GM23248 (cell line): Measurements from ENCODE around the gene ARHGAP25. TPM values are rescaled to one million over a fixed set of nuclear protein-coding genes. Genes with fewer than 3 reads are reported as not detected.

ENCODE experiments used
- DNase-seq: peaks from one replicate; pipeline ENCODE4 v3.0.0-alpha.2; 2015
- H2AFZ ChIP-seq: fragments of 200-600 bp; sonication (generic); 2 replicates; pipeline ENCODE4 v1.6.1; 2016; ENCODE audit warnings: antibody characterized with exemption
- H3F3A ChIP-seq: fragments of 200-600 bp; sonication (generic); 2 replicates; pipeline ENCODE4 v1.6.1; 2016; ENCODE audit warnings: mild to moderate bottlenecking, antibody characterized with exemption, mixed run types; ENCODE audit not compliant: insufficient read depth
- H3K27ac ChIP-seq: fragments of 200-600 bp; sonication (generic); 2 replicates; pipeline ENCODE4 v1.5.1; 2016; ENCODE audit warnings: mild to moderate bottlenecking
- H3K27me3 ChIP-seq: fragments of 200-600 bp; sonication (generic); replicated peaks from 2 replicates; pipeline ENCODE4 v1.6.1; 2016; ENCODE audit warnings: mild to moderate bottlenecking; ENCODE audit not compliant: insufficient read depth
- H3K36me3 ChIP-seq: fragments of 200-600 bp; sonication (generic); 2 replicates; pipeline ENCODE4 v1.6.1; 2016; ENCODE audit warnings: low read depth, mild to moderate bottlenecking
- H3K4me1 ChIP-seq: fragments of 200-600 bp; sonication (generic); 2 replicates; pipeline ENCODE4 v1.6.1; 2016; ENCODE audit warnings: mild to moderate bottlenecking; ENCODE audit not compliant: insufficient read depth
- H3K4me2 ChIP-seq: fragments of 200-600 bp; sonication (generic); one replicate; pipeline ENCODE4 v1.6.1; 2016; ENCODE audit warnings: mild to moderate bottlenecking; ENCODE audit not compliant: unreplicated experiment
- H3K4me3 ChIP-seq: fragments of 200-600 bp; sonication (generic); 2 replicates; pipeline ENCODE4 v1.5.1; 2016; ENCODE audit warnings: mild to moderate bottlenecking
- H3K79me2 ChIP-seq: fragments of 200-600 bp; sonication (generic); 2 replicates; pipeline ENCODE4 v1.6.1; 2016; ENCODE audit warnings: mild to moderate bottlenecking; ENCODE audit not compliant: insufficient read depth
- H3K9ac ChIP-seq: fragments of 200-600 bp; sonication (generic); 2 replicates; pipeline ENCODE4 v1.6.1; 2016; ENCODE audit warnings: mild to moderate bottlenecking
- H3K9me2 ChIP-seq: fragments of 200-600 bp; sonication (generic); 2 replicates; pipeline ENCODE4 v1.6.1; 2016; ENCODE audit warnings: mixed run types, mild to moderate bottlenecking, moderate library complexity; ENCODE audit not compliant: insufficient read depth
- H3K9me3 ChIP-seq: fragments of 200-600 bp; sonication (generic); one replicate; pipeline ENCODE4 v1.6.1; 2017; ENCODE audit warnings: low read depth
- H4K20me1 ChIP-seq: fragments of 200-600 bp; sonication (generic); 2 replicates; pipeline ENCODE4 v1.6.0; 2016; ENCODE audit not compliant: insufficient read depth
- EZH2 ChIP-seq: fragments of 200-600 bp; sonication (generic); IDR thresholded peaks from 2 replicates; pipeline ENCODE4 v1.6.1; 2018; ENCODE audit warnings: antibody characterized with exemption, mild to moderate bottlenecking; ENCODE audit not compliant: insufficient read depth, poor library complexity, severe bottlenecking
- EZH2phosphoT487 ChIP-seq: fragments of 200-600 bp; sonication (generic); IDR thresholded peaks from 2 replicates; pipeline ENCODE4 v1.6.1; 2018; ENCODE audit warnings: antibody characterized with exemption, moderate library complexity, mild to moderate bottlenecking, low read depth; ENCODE audit not compliant: insufficient read depth
- WGBS, 2 experiments: methylation state at CpG; one replicate each; pipeline ENCODE4 v1.1.6; 2015 to 2017; ENCODE audit warnings: low lambda C conversion rate in 2 of 2, low coverage in 1 of 2; ENCODE audit errors: missing lambda C conversion rate in 2 of 2; 5-methylcytosine and 5-hydroxymethylcytosine counted together
- in situ Hi-C: fragments of 300-500 bp; cut with MboI; formaldehyde crosslinking; loops from 2 replicates; pipeline ENCODE4 v1.15.0; 2020
- polyA plus RNA-seq: library from polyadenylated mRNA; unstranded; fragments of >200 nt; fragmentation: Nextera tagmentation; extraction: Ambion mirVana; gene quantifications from 2 replicates; pipeline ENCODE4 v1.2.1, GENCODE V29; 2016
- total RNA-seq: library from RNA; depleted of rRNA; stranded (reverse); fragments of >200 nt; shearing (Covaris generic); gene quantifications from 2 replicates; pipeline ENCODE4 v1.2.3, GENCODE V29; 2014

The ARHGAP25 gene
- total and polyA plus RNA-seq, 2 experiments from 2014 or later, result not detected

DNA sequence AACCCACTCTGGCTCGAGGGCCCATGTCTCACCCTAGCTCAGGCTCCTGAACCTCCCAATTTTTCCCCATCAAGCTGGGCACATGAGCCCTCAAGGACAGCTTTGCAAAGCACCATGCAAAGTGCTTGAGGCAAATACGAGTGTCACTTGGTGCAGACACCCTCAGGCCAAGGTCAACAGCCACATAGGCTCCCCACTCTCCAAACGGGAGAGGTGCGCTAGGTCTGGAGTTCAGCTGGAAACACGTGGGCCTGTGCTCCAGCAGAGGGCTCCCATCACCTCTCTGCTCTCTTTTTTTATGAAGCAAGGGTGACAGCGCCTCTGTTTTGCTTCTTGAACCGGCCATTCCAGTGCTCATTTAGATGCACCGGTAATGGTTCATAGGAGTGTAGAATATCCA, 11.9 kb upstream of the ARHGAP25 start:
- WGBS, 2 experiments, result 47 to 52% methylated on average over 8 of the region's 8 CpGs
- in situ Hi-C loops, result loop anchor here (25.0 kb wide), 1 partner anchor 235 kb away; no protein-coding TSS in a partner anchor

DNA sequence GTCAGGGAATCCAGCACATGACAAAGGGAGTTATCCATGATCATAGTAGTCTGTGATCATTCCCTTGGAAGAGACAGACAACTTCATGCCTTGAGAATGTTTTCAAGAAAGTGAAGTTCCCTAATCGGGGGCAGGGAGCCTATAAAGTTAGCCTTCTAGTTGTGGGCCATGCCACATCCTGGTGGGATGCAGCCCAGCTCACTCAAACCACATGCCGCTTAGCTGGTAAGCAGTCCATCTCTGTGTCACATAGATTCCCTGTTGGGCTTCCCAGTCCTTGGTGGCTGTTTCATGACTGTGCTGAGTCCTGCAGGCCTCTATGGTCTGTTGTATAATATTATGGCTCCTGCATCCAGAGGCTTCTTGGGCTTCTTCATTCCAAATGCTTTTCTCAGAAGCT, 11.4 kb upstream of the ARHGAP25 start:
- no peak for DNase-seq
- no peak overlapping the region for H3K27ac ChIP-seq

More for the DNA sequence above, 11.9 kb upstream of the ARHGAP25 start:
- Histone ChIP-seq H3K79me2 (no peaks in the 10 kb centered on the region), H3K27ac (no peak overlapping the region), H3K4me2 (no peak overlapping the region), H3K4me1 (no peaks in the 10 kb centered on the region), H3K9me2 (no peaks in the 10 kb centered on the region), H3K9ac (no peak overlapping the region), H3K9me3 (no peaks in the 10 kb centered on the region), H3F3A (peaks cover under 1% of the 10 kb centered on the region; the same call in 1 of the 2 replicates), H2AFZ (no peak overlapping the region), H3K27me3 (peaks cover 9% of the 10 kb centered on the region), H3K4me3 (no peak overlapping the region), H3K36me3 (no peaks in the 10 kb centered on the region), H4K20me1 (no peaks in the 10 kb centered on the region)
- DNase-seq, result peak; percentile 21
- TF ChIP-seq EZH2 (no peak), EZH2phosphoT487 (no peak)

GRCh38 chr2:68726100-68726499, 8.5 kb upstream of the ARHGAP25 start:
- Histone ChIP-seq H2AFZ (no peak overlapping the region), H3K9ac (no peak overlapping the region), H3K4me1 (no peaks in the 10 kb centered on the region), H4K20me1 (no peaks in the 10 kb centered on the region), H3K27me3 (no peaks in the 10 kb centered on the region), H3K9me2 (no peaks in the 10 kb centered on the region), H3K36me3 (no peaks in the 10 kb centered on the region), H3F3A (peaks cover 3% of the 10 kb centered on the region; the same call in 1 of the 2 replicates), H3K27ac (no peak overlapping the region), H3K4me2 (no peak overlapping the region), H3K9me3 (no peaks in the 10 kb centered on the region), H3K79me2 (no peaks in the 10 kb centered on the region), H3K4me3 (no peak overlapping the region)
- in situ Hi-C loops, result no loop called here
- DNase-seq, result no peak
- WGBS, 2 experiments, result 35 to 37% methylated on average over 6 of the region's 6 CpGs
- TF ChIP-seq EZH2phosphoT487 (no peak), EZH2 (no peak)

More for the DNA sequence above, 11.4 kb upstream of the ARHGAP25 start:
- Histone ChIP-seq H3K4me1 (no peaks in the 10 kb centered on the region), H4K20me1 (no peaks in the 10 kb centered on the region), H3K9me3 (no peaks in the 10 kb centered on the region), H2AFZ (no peak overlapping the region), H3K36me3 (no peaks in the 10 kb centered on the region), H3K4me2 (no peak overlapping the region), H3K27me3 (peaks cover 9% of the 10 kb centered on the region), H3K9ac (no peak overlapping the region), H3K9me2 (no peaks in the 10 kb centered on the region), H3K79me2 (no peaks in the 10 kb centered on the region), H3F3A (peaks cover 3% of the 10 kb centered on the region; the same call in 1 of the 2 replicates), H3K4me3 (no peak overlapping the region)
- TF ChIP-seq EZH2 (no peak), EZH2phosphoT487 (no peak)
- WGBS, 2 experiments, result 80 to 89% methylated on average over 2 of the region's 2 CpGs
- in situ Hi-C loops, result loop anchor here (25.0 kb wide), 1 partner anchor 236 kb away; no protein-coding TSS in a partner anchor

DNA sequence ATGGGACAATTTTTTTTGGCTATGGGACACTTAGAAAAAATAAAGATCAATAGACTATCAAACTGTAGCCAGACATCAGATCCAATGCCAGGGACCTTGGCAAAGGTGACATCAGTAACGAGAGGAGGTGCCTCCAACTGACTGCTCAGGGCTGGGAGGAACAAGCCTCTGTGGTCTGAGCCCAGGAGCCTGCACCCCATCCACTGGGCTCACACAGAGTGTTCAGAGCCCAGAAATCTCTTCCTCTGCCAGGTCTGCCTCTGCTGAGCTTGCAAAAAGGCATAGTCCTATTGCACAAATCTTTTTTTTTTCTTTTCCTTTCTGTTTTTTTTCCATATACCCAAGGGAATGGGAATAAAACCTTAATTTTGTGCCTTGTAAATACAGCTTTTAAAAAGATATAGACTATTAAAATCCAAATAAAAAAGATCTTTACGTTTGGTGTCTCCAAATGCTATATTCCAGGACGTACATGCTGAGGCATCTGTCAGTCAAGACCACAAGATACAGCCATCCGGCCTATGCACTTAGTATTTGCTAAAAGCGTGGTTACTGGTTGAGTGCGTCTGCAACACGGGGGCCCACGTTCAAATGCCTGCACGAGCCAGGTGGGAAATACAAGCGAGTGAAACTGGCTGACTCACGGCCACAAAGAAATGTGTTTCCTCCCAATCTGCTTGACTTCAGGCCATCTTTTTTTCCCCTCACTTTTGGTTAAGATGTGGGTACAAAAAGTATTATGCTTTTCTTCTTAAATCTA, 7.8 kb upstream of the ARHGAP25 start:
- Histone ChIP-seq H3K79me2 (no peaks in the 10 kb centered on the region), H3F3A (peaks cover 3% of the 10 kb centered on the region; the same call in 1 of the 2 replicates), H3K9ac (no peak overlapping the region), H3K36me3 (no peaks in the 10 kb centered on the region), H3K9me3 (no peaks in the 10 kb centered on the region), H3K4me3 (no peak overlapping the region), H3K4me1 (no peaks in the 10 kb centered on the region), H4K20me1 (no peaks in the 10 kb centered on the region), H3K9me2 (no peaks in the 10 kb centered on the region), H2AFZ (no peak overlapping the region), H3K27me3 (no peaks in the 10 kb centered on the region), H3K27ac (no peak overlapping the region), H3K4me2 (no peak overlapping the region)
- TF ChIP-seq EZH2 (no peak), EZH2phosphoT487 (no peak)
- DNase-seq, result no peak
- WGBS, 2 experiments, result 84% methylated on average over 11 of the region's 11 CpGs
- in situ Hi-C loops, result no loop called here
